Fibroblast of the aortic adventitia (primary cell): Measurements from ENCODE around the gene CHMP1A. TPM values are rescaled to one million over a fixed set of nuclear protein-coding genes. Genes with fewer than 3 reads are reported as not detected.

ENCODE experiments used
- DNase-seq: peaks from one replicate; pipeline ENCODE4 v3.0.0-alpha.2; 2010; ENCODE audit warnings: low read depth
- H3K4me3 ChIP-seq: 2 replicates; pipeline ENCODE4 v1.5.1; 2011; ENCODE audit warnings: low read depth, mild to moderate bottlenecking, control low read depth, low read length, moderate library complexity
- total RNA-seq: library from RNA; depleted of rRNA; stranded (reverse); fragments of >200 nt; gene quantifications from 2 replicates; pipeline ENCODE4 v1.2.3, GENCODE V29; 2012; ENCODE audit warnings: low replicate concordance
- TF ChIP-seq, protein P1 (sequence below): IDR thresholded peaks from 2 replicates; pipeline ENCODE4 v1.5.1; 2011; ENCODE audit warnings: mild to moderate bottlenecking, low read length, control low read depth, inconsistent platforms; ENCODE audit not compliant: insufficient read depth

Gene CHMP1A
- total RNA-seq, 1 donor: 80.0 TPM

DNA sequence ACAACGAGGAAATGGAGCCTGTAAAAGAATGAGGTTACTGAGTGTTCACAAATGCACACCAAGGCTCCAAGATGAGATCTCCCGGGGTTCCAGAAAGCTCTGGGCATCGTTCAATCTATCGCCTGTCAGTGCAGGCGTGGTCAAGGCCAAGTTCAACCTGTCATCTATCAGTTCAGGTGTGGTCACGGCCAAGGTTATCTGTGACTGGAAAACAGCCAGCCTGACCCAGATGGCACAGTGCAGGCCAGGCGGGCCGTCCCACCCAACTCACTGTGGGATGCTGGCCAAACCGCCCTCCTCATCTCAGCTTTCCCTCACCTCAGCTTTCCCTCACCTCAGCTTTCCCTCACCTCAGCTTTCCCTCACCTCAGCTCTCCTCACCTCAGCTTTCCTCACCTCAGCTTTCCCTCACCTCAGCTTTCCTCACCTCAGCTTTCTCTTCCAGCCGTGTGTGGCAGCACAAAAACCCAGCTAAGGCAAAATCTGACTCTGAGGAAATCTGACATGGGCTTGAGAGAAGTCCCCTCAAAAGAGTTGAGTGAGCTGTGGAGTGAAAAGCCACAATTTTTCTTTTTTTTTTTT is 2.4 kb downstream of the CHMP1A start:
- DNase-seq: no peak

GRCh38 chr16:89653656-89654295 is 3.7 kb downstream of the CHMP1A start:
- DNase-seq: no peak
- H3K4me3 ChIP-seq: no peak overlapping the region
- TF ChIP-seq, protein P1, sequence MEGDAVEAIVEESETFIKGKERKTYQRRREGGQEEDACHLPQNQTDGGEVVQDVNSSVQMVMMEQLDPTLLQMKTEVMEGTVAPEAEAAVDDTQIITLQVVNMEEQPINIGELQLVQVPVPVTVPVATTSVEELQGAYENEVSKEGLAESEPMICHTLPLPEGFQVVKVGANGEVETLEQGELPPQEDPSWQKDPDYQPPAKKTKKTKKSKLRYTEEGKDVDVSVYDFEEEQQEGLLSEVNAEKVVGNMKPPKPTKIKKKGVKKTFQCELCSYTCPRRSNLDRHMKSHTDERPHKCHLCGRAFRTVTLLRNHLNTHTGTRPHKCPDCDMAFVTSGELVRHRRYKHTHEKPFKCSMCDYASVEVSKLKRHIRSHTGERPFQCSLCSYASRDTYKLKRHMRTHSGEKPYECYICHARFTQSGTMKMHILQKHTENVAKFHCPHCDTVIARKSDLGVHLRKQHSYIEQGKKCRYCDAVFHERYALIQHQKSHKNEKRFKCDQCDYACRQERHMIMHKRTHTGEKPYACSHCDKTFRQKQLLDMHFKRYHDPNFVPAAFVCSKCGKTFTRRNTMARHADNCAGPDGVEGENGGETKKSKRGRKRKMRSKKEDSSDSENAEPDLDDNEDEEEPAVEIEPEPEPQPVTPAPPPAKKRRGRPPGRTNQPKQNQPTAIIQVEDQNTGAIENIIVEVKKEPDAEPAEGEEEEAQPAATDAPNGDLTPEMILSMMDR: no peak

More for the DNA sequence above, 2.4 kb downstream of the CHMP1A start:
- TF ChIP-seq, protein P1: no peak
- H3K4me3 ChIP-seq: no peak overlapping the region

DNA sequence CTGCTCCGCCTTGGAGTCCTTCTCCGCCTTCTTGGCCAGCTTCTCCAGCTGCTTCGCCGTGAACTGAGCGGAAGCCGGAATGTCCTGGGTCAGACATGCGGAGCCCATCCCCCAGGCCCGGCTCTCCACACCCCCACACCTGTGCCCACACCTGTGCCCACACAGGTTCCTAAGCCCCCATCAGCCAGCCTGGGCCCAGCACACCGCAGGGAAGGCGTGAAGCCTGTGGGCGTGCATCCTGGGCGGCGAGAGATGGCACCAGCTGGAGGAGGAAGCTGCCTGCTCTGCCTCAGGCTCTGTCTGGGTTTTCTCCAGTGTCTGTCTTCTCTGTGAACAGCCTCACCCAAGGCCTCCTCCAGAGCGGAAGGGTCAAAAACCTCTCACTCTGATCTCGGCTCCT is 5.9 kb downstream of the CHMP1A start:
- no peak overlapping the region for H3K4me3 ChIP-seq
- TF ChIP-seq, protein P1: no peak
- DNase-seq: no peak

DNA sequence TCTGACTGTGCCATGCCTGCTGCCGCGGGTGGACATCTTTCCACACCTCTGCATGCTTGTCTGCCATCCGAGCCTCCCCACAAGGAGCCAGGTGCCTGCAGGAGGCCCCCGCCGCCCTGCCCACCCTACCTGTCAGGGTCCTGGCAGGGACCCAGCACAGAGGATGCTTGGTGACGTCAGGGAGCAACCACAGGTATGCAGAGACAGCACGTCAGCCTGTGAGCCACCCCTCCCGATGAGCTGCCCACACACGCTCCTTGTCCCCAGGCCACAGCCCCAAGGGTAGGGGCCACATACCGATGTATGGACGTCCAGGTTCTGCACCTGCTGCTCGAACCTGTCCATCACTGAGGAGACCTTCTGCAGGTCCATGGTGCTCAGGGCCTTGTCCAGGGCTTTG is 10.6 kb downstream of the CHMP1A start:
- TF ChIP-seq, protein P1: no peak
- DNase-seq: no peak
- H3K4me3 ChIP-seq: no peak overlapping the region

DNA sequence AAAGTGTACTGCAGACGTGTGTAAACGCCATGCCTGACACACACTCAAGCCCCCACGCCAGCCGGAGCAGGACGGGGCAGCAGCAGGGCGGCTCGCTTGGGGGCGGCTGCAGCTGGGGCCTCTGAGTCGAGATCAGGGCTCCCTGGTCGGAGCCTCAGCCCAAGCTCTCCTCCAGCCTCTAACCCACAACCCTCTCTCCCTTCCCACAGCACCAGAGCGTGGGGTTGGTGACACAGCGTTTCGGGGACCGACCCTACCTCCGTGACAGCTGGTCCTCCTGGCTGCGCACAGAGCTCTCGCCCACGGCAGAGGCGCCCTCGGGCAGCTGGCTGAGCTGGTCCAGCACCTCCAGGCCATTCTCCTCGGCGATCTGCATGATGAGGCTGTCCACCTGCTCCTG is 11.2 kb downstream of the CHMP1A start:
- TF ChIP-seq, protein P1: no peak
- no peak for DNase-seq

DNA sequence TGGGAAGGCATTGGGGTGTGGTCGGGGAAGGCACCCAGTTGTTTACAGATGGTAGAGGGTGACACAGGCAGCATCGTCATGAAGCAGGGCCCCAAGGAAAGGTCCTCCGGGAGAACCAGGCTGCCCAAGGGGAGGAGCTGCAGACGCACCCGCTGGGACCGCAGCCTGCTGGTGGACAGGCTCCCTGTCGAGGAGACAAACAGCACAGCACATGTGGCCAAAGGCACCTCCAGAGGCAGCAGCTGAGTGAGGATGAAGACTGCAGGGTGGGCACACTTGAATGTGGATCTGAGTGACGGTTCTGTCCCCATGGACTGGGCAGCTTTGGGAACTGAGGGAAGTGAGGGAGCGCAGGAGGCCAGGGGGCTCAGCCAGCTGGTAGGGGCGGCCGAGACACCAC is 12.4 kb downstream of the CHMP1A start:
- TF ChIP-seq, protein P1: no peak
- no peak for DNase-seq

More for the DNA sequence above, 11.2 kb downstream of the CHMP1A start:
- no peak overlapping the region for H3K4me3 ChIP-seq

More for the DNA sequence above, 12.4 kb downstream of the CHMP1A start:
- H3K4me3 ChIP-seq: no peak overlapping the region
